B cell (primary cell): ENCODE measurements around the gene ECT2L. TPM values are rescaled to one million over a fixed set of nuclear protein-coding genes. Genes with fewer than 3 reads are reported as not detected.

Experiments
- ATAC-seq: fragments of 200-7000 bp; cut with Tn5 transposase; one replicate; pipeline ENCODE4 v1.10.0; 2021; ENCODE audit warnings: low read depth, mild to moderate bottlenecking, moderate number of reproducible peaks, moderate library complexity
- CTCF ChIA-PET: fragments of 350-600 bp; sonication (Branson Sonifier 250); formaldehyde crosslinking; loops from one replicate; lab custom pipeline; 2021; ENCODE audit warnings: antibody characterized with exemption, inconsistent platforms; lab: Charles Lee
- POLR2A ChIA-PET: fragments of 350-600 bp; sonication (Branson Sonifier 250); formaldehyde crosslinking; loops from one replicate; lab custom pipeline; 2021; ENCODE audit warnings: antibody characterized with exemption; lab: Charles Lee
- DNase-seq: peaks from one replicate; pipeline ENCODE4 v3.0.0; 2013
- H2AFZ ChIP-seq: 2 replicates; pipeline ENCODE4 v1.6.1; 2012; ENCODE audit warnings: mild to moderate bottlenecking, low read depth, low read length; ENCODE audit not compliant: insufficient read depth, poor library complexity, severe bottlenecking
- H3K27ac ChIP-seq, 2 donors: 1 replicate in 1 of 2; 2 replicates in 1 of 2; pipeline ENCODE4 v1.5.1; 2012 to 2013; ENCODE audit warnings: low read length in 2 of 2, mild to moderate bottlenecking in 2 of 2, moderate library complexity in 1 of 2
- H3K27me3 ChIP-seq, 4 experiments: fragments of 200-600 bp in 1 of 4; sonication (generic) in 1 of 4; replicated peaks in 1 of 4; 1 replicate in 2 of 4; 2 replicates in 2 of 4; pipeline versions ENCODE4 v1.6.1 to v1.7.0; 2013 to 2016; ENCODE audit warnings: low read length in 3 of 4, mild to moderate bottlenecking in 2 of 4, mixed read lengths in 1 of 4, moderate library complexity in 1 of 4; ENCODE audit not compliant: insufficient read depth in 4 of 4, control insufficient read depth in 3 of 4; ENCODE audit errors: control extremely low read depth in 1 of 4
- H3K36me3 ChIP-seq, 2 experiments: replicated peaks in 1 of 2; 1 replicate in 1 of 2; 2 replicates in 1 of 2; pipeline versions ENCODE4 v1.6.1 to v1.7.1; 2013; ENCODE audit warnings: low read length in 1 of 2; ENCODE audit not compliant: insufficient read depth in 2 of 2, control insufficient read depth in 1 of 2; ENCODE audit errors: control extremely low read depth in 1 of 2, extremely low read depth in 1 of 2
- H3K4me1 ChIP-seq, 2 donors: fragments of 200-600 bp in 1 of 2; sonication (generic) in 1 of 2; 1 replicate in 1 of 2; 2 replicates in 1 of 2; pipeline versions ENCODE4 v1.5.1 to v1.6.1; 2013 to 2017; ENCODE audit warnings: low read length in 2 of 2; ENCODE audit not compliant: control insufficient read depth in 2 of 2, insufficient read depth in 2 of 2
- H3K4me2 ChIP-seq: replicated peaks from 2 replicates; pipeline ENCODE3; 2012; ENCODE audit warnings: mild to moderate bottlenecking, low read depth, low read length; ENCODE audit not compliant: poor library complexity, severe bottlenecking
- H3K4me3 ChIP-seq, 5 experiments: fragments of 200-600 bp in 1 of 5; sonication (generic) in 1 of 5; 1 replicate in 3 of 5; 2 replicates in 2 of 5; pipeline versions ENCODE4 v1.5.1 to v1.7.0; 2011 to 2016; ENCODE audit warnings: low read length in 4 of 5, mild to moderate bottlenecking in 4 of 5, low read depth in 2 of 5, control low read depth in 1 of 5, moderate library complexity in 1 of 5; ENCODE audit not compliant: insufficient read depth in 1 of 5; ENCODE audit errors: control extremely low read depth in 1 of 5, extremely low read depth in 1 of 5
- H3K79me2 ChIP-seq: fragments of 200-600 bp; sonication (generic); one replicate; pipeline ENCODE4 v1.6.0; 2016; ENCODE audit warnings: low read length; ENCODE audit not compliant: control insufficient read depth, insufficient read depth
- H3K9ac ChIP-seq: fragments of 200-600 bp; sonication (generic); 2 replicates; pipeline ENCODE4 v1.6.1; 2017; ENCODE audit warnings: mild to moderate bottlenecking, low read length, moderate library complexity
- H3K9me3 ChIP-seq, 3 donors: one replicate each; pipeline versions ENCODE4 v1.6.1 to v1.7.1; 2013; ENCODE audit warnings: low read length in 2 of 3; ENCODE audit not compliant: control insufficient read depth in 2 of 3, insufficient read depth in 1 of 3; ENCODE audit errors: control extremely low read depth in 1 of 3
- H4K20me1 ChIP-seq: 2 replicates; pipeline ENCODE4 v1.6.0; 2012; ENCODE audit warnings: mild to moderate bottlenecking, low read length; ENCODE audit not compliant: insufficient read depth, control insufficient read depth, poor library complexity, severe bottlenecking
- H3K27ac Mint-ChIP-seq: one replicate; pipeline ENCODE4 v1.8.0; 2021; ENCODE audit warnings: mixed read lengths
- H3K27me3 Mint-ChIP-seq: one replicate; pipeline ENCODE4 v1.8.0; 2021; ENCODE audit warnings: mixed read lengths
- H3K4me1 Mint-ChIP-seq: one replicate; pipeline ENCODE4 v1.8.0; 2021; ENCODE audit warnings: mixed read lengths
- H3K4me3 Mint-ChIP-seq: one replicate; pipeline ENCODE4 v1.8.0; 2021; ENCODE audit warnings: mixed read lengths
- H3K9me3 Mint-ChIP-seq: one replicate; pipeline ENCODE4 v1.8.0; 2022; ENCODE audit warnings: mixed read lengths; ENCODE audit not compliant: insufficient read depth
- EZH2 ChIP-seq: IDR thresholded peaks from 2 replicates; pipeline ENCODE4 v1.6.1; 2012; ENCODE audit warnings: borderline replicate concordance, low read depth, mild to moderate bottlenecking, moderate library complexity, low read length; ENCODE audit not compliant: insufficient read depth, poor library complexity, severe bottlenecking
- WGBS: methylation state at CpG from one replicate; pipeline ENCODE4 v1.1.5; 2013; ENCODE audit warnings: missing lambda C conversion rate; ENCODE audit not compliant: insufficient coverage; 5-methylcytosine and 5-hydroxymethylcytosine counted together
- intact Hi-C: fragments of 100-400 bp; cut with micrococcal nuclease; formaldehyde crosslinking; loops from one replicate; pipeline ENCODE4 v1.10.0; 2022
- polyA plus RNA-seq: library from polyadenylated mRNA; depleted of rRNA; stranded (reverse); fragments of >200 nt; gene quantifications from 2 replicates; pipeline ENCODE4 v1.2.3, GENCODE V29; 2012
- total RNA-seq, 2 donors: library from RNA; stranded (reverse); fragments of 120-200 nt in 1 of 2; gene quantifications; 1 replicate in 1 of 2; 2 replicates in 1 of 2; pipeline versions ENCODE4 v1.2.3 to v1.2.4, GENCODE V29; 2013 to 2022
- TF ChIP-seq, protein P1 (sequence below): fragments of 200-600 bp; IDR thresholded peaks from one replicate; pipeline ENCODE4 v1.8.0; 2022; ENCODE audit warnings: antibody characterized with exemption, mild to moderate bottlenecking

ECT2L gene
- total and polyA plus RNA-seq, 2 donors (not counting 1 experiment from before 2014, with no cell fraction given): not detected

DNA sequence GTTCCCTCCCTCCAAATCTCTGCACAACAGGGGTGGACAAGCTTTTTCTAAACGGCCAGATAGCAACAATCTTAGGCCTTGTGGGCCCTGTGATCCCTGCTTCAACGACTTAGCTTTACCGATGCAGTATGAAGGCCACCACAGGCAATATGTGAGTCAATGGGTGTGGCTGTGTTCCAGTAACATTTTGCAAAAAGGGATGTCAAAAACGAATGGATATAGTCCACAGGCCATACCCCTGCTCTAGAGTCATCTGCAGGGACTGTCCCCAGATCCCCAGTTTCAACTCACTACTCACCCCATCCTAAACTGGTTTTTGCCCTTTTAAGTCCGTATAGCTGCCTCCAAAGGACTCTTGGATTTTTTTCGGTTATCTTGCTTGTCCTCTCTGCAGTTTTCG lies 34.4 kb downstream of the ECT2L start:
- CTCF ChIA-PET: no interaction called here
- H3K27ac Mint-ChIP-seq: no peak overlapping the region
- no peak for DNase-seq
- no peaks in the 10 kb centered on the region for H3K9me3 ChIP-seq
- H3K27ac ChIP-seq: no peak overlapping the region
- H3K27me3 ChIP-seq: no peaks in the 10 kb centered on the region
- no peaks in the 10 kb centered on the region for H3K79me2 ChIP-seq
- TF ChIP-seq EZH2: no peak
- TF ChIP-seq, protein P1, sequence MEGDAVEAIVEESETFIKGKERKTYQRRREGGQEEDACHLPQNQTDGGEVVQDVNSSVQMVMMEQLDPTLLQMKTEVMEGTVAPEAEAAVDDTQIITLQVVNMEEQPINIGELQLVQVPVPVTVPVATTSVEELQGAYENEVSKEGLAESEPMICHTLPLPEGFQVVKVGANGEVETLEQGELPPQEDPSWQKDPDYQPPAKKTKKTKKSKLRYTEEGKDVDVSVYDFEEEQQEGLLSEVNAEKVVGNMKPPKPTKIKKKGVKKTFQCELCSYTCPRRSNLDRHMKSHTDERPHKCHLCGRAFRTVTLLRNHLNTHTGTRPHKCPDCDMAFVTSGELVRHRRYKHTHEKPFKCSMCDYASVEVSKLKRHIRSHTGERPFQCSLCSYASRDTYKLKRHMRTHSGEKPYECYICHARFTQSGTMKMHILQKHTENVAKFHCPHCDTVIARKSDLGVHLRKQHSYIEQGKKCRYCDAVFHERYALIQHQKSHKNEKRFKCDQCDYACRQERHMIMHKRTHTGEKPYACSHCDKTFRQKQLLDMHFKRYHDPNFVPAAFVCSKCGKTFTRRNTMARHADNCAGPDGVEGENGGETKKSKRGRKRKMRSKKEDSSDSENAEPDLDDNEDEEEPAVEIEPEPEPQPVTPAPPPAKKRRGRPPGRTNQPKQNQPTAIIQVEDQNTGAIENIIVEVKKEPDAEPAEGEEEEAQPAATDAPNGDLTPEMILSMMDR: no peak
- no peaks in the 10 kb centered on the region for H3K4me1 Mint-ChIP-seq
- no peaks in the 10 kb centered on the region for H3K4me1 ChIP-seq
- H3K4me2 ChIP-seq: no peak overlapping the region
- H3K9ac ChIP-seq: no peak overlapping the region
- intact Hi-C loops: no loop called here
- POLR2A ChIA-PET: no interaction called here
- ATAC-seq: no peak
- WGBS: 86% methylated on average over 7 of the region's 7 CpGs
- H4K20me1 ChIP-seq: no peaks in the 10 kb centered on the region
- H3K9me3 Mint-ChIP-seq: no peaks in the 10 kb centered on the region
- no peaks in the 10 kb centered on the region for H3K27me3 Mint-ChIP-seq
- H2AFZ ChIP-seq: no peak overlapping the region
- no peak overlapping the region for H3K4me3 ChIP-seq
- no peaks in the 10 kb centered on the region for H3K36me3 ChIP-seq
- no peak overlapping the region for H3K4me3 Mint-ChIP-seq

DNA sequence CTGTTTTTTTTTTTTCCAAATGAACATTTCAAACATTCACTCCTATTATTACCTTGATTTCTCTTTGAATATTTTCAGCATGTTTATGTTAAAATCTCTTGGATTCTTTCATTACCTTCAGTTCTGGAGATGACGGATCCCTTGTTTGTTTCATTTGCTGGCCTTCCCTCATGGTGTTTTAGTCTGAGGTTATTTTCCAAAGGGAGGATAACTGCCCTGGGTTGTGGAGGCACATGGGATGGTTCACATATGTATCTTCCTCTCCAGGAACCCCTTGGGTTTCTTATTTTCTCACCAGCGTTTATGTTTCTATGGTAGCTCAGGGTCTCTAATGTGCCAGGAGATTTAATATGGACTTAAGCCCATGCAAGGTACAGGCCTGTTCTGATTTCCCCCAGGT lies 36.3 kb downstream of the ECT2L start:
- Mint-ChIP-seq H3K4me3 (no peak overlapping the region), H3K27me3 (no peaks in the 10 kb centered on the region), H3K27ac (no peak overlapping the region), H3K9me3 (no peaks in the 10 kb centered on the region), H3K4me1 (no peaks in the 10 kb centered on the region)
- intact Hi-C loops: no loop called here
- TF ChIP-seq, protein P1: no peak
- TF ChIP-seq EZH2: no peak
- ChIA-PET POLR2A (no interaction called here), CTCF (no interaction called here)
- no peaks in the 10 kb centered on the region for H3K79me2 ChIP-seq
- no CpG with 5 or more reads among the region's 2 CpGs for WGBS
- H3K9ac ChIP-seq: no peak overlapping the region
- ATAC-seq (no peak), DNase-seq (no peak)
- H3K4me1 ChIP-seq: no peaks in the 10 kb centered on the region
- no peaks in the 10 kb centered on the region for H4K20me1 ChIP-seq
- H3K9me3 ChIP-seq: no peaks in the 10 kb centered on the region
- no peak overlapping the region for H3K4me3 ChIP-seq
- no peaks in the 10 kb centered on the region for H3K27me3 ChIP-seq
- H3K36me3 ChIP-seq: no peaks in the 10 kb centered on the region
- no peak overlapping the region for H3K27ac ChIP-seq
- H3K4me2 ChIP-seq: no peak overlapping the region
- H2AFZ ChIP-seq: no peak overlapping the region
